ENCODE measurements around the gene NOL4L.

GRCh38 chr20:32608664-32609015 lies 23.5 kb upstream of the NOL4L start:
- no peak for TF ChIP-seq CTCF (IDR thresholded peaks at IDR 0.05)
- no peak for TF ChIP-seq POLR2AphosphoS5 (IDR thresholded peaks at IDR 0.05)
- TF ChIP-seq POLR2A (IDR thresholded peaks at IDR 0.05) = no peak
